Measurements from ENCODE around the gene SPATA13. TPM values are rescaled to one million over a fixed set of nuclear protein-coding genes. Genes with fewer than 3 reads are reported as not detected.
A peak's percentile ranks its signal among the peaks of the same experiment; 100 is the strongest.
"Not testable (repeated sequence)": the region's sequence is repeated elsewhere in the genome, so short reads cannot be mapped to it uniquely, and the experiment has no call there.

SPATA13 gene
- total and polyA plus RNA-seq, 5 experiments from 2014 or later = 80.4 to 121 (median 92.8) TPM

DNA sequence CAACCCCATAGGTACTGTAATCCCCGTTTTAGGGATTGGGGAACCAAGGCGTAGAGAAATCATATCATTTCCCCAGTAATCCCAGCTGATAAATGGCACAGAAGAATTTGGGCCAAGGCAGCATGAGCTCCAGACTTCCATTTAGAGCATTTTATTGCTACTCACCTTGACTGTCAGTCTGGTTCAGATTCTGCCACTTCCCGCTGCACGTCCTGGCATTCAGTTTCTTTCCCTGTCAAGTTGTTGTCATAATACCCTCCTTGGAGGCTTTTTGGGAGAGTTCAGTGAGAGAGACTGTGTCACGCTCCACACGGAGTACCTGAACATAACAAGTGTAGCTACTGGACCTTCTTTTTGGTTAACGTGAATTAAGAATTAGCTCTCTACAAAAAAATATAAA is 141.4 kb downstream of the SPATA13 start:
- DNase-seq (no peak), ATAC-seq (no peak)
- peak overlapping the region in 4 of 10 donors; percentile 47 to 87 (median 77) for H3K27ac Mint-ChIP-seq
- H3K36me3 Mint-ChIP-seq = peaks cover 0 to 96% (median 42%) of the 10 kb centered on the region in 3 donors
- H3K4me1 Mint-ChIP-seq = peaks cover 0 to 12% (median 6%) of the 10 kb centered on the region in 4 donors
- no peaks in the 10 kb centered on the region for H3K27me3 Mint-ChIP-seq
- POLR2A ChIA-PET = interaction anchor here (0.7 kb wide), 1 partner anchor 37 kb away, joined by 4 read pairs; no protein-coding TSS in a partner anchor
- H3K4me3 Mint-ChIP-seq = no peak overlapping the region
- H3K9me3 Mint-ChIP-seq = no peaks in the 10 kb centered on the region

DNA sequence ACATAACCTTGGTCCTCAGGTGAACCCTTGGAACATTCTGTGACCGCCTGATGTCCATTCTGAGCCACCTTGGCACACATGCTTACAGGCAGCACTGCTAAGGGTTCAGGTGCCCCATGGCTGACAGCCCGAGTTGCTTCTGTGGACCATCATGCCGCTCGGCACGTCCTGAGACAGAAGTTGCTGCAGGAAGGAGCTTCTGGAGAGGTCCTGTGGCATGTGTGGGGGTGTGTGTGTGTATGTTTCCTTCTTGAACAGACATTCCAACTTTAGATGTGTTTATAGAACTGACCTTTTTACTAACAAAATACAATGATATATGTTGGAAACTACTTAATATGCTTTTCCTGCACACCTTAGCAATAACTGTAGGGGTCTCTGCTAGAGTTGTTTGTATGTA is 144.1 kb downstream of the SPATA13 start:
- Mint-ChIP-seq H3K27ac (peak overlapping the region in 3 of 10 donors; percentile 11 to 76 (median 51)), H3K36me3 (peaks cover 0 to 71% (median 24%) of the 10 kb centered on the region in 3 donors), H3K4me1 (peaks cover 0 to 12% (median 4%) of the 10 kb centered on the region in 4 donors), H3K4me3 (no peak overlapping the region), H3K9me3 (no peaks in the 10 kb centered on the region), H3K27me3 (no peaks in the 10 kb centered on the region)
- POLR2A ChIA-PET = no interaction called here
- ATAC-seq (no peak), DNase-seq (no peak)

DNA sequence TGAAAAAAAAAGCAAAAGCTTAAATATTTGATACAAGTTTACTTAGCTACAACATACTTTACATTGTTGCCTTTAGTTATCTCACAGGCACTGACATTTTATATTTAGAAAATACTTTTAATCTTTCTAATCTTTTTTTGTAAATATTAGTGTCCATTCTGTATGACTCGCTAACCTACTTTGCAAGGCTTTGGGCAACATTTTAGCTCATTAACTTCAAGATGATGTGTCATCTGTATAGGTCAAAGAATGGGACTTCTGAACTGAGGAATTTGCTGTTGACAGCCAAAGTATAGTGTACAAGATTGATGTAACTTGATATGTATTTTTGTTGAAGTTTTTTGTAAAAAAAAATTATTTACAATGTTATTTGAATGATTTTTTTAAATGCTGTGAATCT is 146.1 kb downstream of the SPATA13 start:
- ATAC-seq (no peak), DNase-seq (no peak)
- POLR2A ChIA-PET = interaction anchor here (0.6 to 1.1 kb wide), 2 partner anchors 10 to 35 kb away, joined by 3 read pairs; no protein-coding TSS in a partner anchor
- Mint-ChIP-seq H3K9me3 (no peaks in the 10 kb centered on the region), H3K27me3 (no peaks in the 10 kb centered on the region), H3K4me3 (no peak overlapping the region), H3K4me1 (peaks cover 0 to 12% (median 4%) of the 10 kb centered on the region in 4 donors), H3K36me3 (peaks cover 0 to 51% (median 16%) of the 10 kb centered on the region in 3 donors), H3K27ac (peak overlapping the region in 1 of 10 donors; percentile 37)

DNA sequence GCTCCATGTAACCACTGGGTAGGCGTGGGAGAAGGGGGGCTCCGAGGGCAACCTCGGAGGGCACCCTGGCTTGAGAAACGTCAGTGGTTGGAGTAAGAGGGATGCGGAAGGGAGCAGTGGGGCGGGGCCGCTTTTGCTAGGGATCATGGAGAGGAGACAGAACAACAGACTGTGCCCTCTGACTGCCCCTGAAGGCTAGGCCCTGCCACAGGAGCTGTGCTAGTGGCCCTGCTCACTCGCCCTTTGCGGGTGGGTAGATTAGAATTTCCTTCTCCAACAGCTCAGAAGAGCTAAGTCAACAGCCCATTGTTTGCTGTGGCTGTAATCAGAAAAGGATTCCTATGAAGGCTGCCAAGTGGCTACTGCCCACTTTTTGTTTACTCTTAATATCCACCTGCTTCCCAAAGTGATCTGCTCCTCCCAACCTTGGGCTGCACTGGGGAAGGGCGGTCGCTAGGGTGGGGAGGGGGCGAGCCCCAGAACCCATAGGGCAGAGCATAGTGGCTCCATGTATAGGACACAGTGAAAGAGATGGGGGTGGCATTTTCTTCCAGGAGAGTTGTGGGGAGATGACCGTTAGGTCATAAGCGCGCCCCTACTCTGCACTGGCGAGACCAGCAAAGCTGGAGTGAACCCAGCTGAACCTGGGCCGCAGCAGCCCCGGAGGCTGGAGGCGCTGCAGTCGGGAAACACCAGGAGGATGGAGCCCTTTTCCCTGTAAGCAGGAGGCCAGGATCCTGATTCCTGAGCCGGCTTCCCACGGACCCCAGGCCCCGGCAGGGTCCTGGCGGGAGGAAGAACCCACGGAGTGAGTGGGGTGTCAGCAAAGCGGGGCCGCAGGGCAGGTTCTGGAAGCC is 146.9 kb downstream of the SPATA13 start:
- DNase-seq (peak in 1 of 10 donors; percentile 2), ATAC-seq (no peak)
- POLR2A ChIA-PET = interaction anchor here (0.5 to 1.1 kb wide), 3 partner anchors 11 to 35 kb away, joined by 3 to 5 read pairs (median 3); no protein-coding TSS in a partner anchor
- H3K4me3 Mint-ChIP-seq = no peak overlapping the region
- H3K4me1 Mint-ChIP-seq = peaks cover 0 to 10% (median 4%) of the 10 kb centered on the region in 4 donors
- H3K27me3 Mint-ChIP-seq = no peaks in the 10 kb centered on the region
- peak overlapping the region in 7 of 10 donors; percentile 5 to 57 (median 37) for H3K27ac Mint-ChIP-seq
- peaks cover 0 to 43% (median 15%) of the 10 kb centered on the region in 3 donors for H3K36me3 Mint-ChIP-seq
- no peaks in the 10 kb centered on the region for H3K9me3 Mint-ChIP-seq

DNA sequence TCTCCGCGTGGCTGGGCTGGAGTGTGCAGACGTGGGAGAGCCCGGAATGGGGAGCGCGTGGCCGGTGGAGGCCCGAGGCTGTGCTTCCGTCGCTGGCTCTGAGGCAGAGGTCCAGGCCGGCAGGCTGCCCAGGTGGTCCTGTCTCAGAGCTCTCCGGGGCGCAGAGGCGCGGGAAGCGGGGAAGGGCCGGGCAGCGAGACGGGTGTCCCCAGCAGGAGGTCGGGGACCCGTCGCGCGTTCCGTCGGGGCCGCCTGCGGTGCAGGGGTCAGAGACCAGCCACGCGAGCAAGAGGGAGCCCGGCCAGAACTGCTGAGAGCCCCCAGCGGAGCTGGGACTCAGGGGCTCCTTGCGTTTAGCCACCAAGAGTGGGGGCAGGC is 147.5 kb downstream of the SPATA13 start:
- Mint-ChIP-seq H3K27ac (peak overlapping the region in 1 of 10 donors; percentile 56), H3K4me3 (no peak overlapping the region), H3K36me3 (peaks cover 0 to 37% (median 11%) of the 10 kb centered on the region in 3 donors), H3K9me3 (no peaks in the 10 kb centered on the region), H3K27me3 (no peaks in the 10 kb centered on the region), H3K4me1 (peaks cover 0 to 7% (median 2%) of the 10 kb centered on the region in 4 donors)
- POLR2A ChIA-PET = interaction anchor here (0.9 kb wide), 1 partner anchor 54 kb away, joined by 3 read pairs; no protein-coding TSS in a partner anchor
- DNase-seq (no peak), ATAC-seq (peak in 1 of 2 donors; percentile 30)

DNA sequence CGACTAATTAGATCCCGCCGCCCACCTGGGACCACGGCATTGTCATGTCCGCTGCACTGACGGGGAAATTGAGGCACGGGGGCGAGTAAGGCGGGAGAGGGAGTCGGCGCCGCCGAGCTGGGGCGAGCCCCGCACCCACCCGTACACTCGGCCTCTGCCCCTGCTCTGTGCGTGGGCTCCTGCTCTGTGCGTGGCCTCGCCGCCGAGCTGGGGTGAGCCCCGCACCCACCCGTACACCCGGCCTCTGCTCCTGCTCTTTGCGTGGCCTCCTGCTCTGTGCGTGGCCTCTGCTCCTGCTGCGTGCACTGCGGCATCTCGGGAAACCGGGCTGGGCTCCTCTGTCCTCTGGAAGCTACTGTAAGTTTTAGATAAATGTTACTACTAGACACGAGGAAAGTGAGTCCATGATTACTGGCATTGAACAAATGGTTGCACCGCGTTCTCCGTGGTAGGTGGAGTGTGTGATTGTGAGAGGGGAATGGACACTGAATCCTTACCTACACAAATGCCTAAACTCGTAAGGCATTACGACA is 148.0 kb downstream of the SPATA13 start:
- Mint-ChIP-seq H3K27me3 (no peaks in the 10 kb centered on the region), H3K4me1 (peaks cover 0 to 7% (median 2%) of the 10 kb centered on the region in 4 donors), H3K4me3 (no peak overlapping the region), H3K36me3 (peaks cover 0 to 32% (median 11%) of the 10 kb centered on the region in 3 donors), H3K9me3 (no peaks in the 10 kb centered on the region), H3K27ac (peak overlapping the region in 2 of 10 donors; percentile 63 to 73)
- POLR2A ChIA-PET = interaction anchor here (0.9 kb wide), 1 partner anchor 54 kb away, joined by 3 read pairs; no protein-coding TSS in a partner anchor
- ATAC-seq (no peak), DNase-seq (no peak)

DNA sequence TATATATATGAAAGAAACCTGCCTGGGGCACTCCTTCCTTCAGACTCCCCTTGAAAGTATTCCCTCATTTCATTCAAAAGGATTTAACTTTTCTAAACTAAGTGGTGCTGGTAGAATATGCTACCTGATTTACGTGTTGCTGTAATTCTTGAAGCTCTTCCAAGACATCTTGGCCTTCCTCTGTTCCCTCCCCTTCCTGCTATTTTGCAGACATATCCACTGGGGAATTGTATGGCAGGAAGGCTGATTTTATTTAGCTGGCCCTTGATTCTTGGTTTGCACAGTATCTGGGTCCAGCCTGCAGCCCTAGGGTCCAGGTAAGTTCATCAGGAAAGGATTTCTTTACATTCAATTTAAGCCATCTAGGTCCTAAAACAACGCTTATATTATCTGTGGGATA is 148.8 kb downstream of the SPATA13 start, which contains the start of gene C1QTNF9:
TSS of gene C1QTNF9 (plus strand) at position 281 of the 400 bp plus-strand sequence. CDS start 6,424 bp downstream, outside the sequence.
- not testable (repeated sequence) for ATAC-seq, H3K27me3 Mint-ChIP-seq, H3K4me3 Mint-ChIP-seq, H3K4me1 Mint-ChIP-seq, DNase-seq, H3K9me3 Mint-ChIP-seq
- Mint-ChIP-seq H3K27ac (peak within 1 kb of the TSS in 3 of 10 donors; percentile 24 to 73 (median 63)), H3K36me3 (peaks cover 0 to 25% (median 9%) of the 10 kb centered on the region in 3 donors)
- POLR2A ChIA-PET = interaction anchor here (0.9 kb wide), 1 partner anchor 55 kb away, joined by 3 read pairs; no protein-coding TSS in a partner anchor

DNA sequence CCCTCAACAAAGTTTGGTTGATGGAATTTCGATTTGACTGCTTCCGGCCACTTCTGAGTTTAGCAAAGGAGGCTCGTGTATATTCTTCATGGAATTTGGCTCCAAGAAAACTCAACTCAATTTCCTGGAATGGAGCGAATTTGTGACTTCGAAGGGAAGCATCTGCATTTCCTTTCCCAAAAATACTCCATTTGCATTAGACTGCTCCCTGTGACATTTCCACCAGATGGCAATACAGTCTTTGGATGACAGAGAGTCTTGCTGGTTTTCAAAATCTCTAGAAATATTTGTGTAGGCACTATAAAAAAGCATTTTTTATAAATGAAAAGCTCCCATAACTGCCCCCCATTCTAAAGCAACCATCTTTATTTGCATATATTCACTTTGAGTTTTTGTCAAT is 152.9 kb downstream of the SPATA13 start:
- POLR2A ChIA-PET = no interaction called here
- H3K27me3 Mint-ChIP-seq = peaks cover 0 to 7% (median 0%) of the 10 kb centered on the region in 5 donors
- H3K9me3 Mint-ChIP-seq = no peaks in the 10 kb centered on the region
- DNase-seq (no peak), ATAC-seq (no peak)
- H3K36me3 Mint-ChIP-seq = no peaks in the 10 kb centered on the region
- H3K4me3 Mint-ChIP-seq = no peak overlapping the region
- H3K27ac Mint-ChIP-seq = no peak overlapping the region
- peaks cover 0 to 3% (median under 1%) of the 10 kb centered on the region in 4 donors for H3K4me1 Mint-ChIP-seq

DNA sequence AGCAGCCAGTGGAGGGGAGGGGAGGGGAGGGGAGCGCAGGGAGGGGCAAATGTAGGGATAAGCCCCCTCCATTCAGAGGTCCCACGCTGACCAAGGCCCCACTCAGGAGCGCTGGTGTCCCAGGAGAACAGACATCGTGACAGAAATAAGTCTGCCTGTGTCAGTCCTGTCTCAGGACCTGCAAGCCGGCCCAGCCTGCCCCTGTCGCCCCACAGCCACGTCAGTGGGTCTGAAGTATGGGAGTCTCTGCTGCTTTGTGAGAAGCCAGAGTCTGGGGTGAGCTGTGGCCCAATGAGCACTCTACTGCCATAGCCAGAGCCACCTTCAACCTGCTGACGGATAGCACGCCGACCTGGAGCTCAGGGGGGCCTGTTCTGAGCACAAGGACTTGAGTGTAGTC is 157.3 kb downstream of the SPATA13 start:
- H3K4me3 Mint-ChIP-seq, H3K4me1 Mint-ChIP-seq, ATAC-seq, H3K36me3 Mint-ChIP-seq, H3K9me3 Mint-ChIP-seq, DNase-seq, POLR2A ChIA-PET, H3K27ac Mint-ChIP-seq: not testable (repeated sequence)
- H3K27me3 Mint-ChIP-seq = peaks cover 2 to 15% (median 11%) of the 10 kb centered on the region in 5 donors

DNA sequence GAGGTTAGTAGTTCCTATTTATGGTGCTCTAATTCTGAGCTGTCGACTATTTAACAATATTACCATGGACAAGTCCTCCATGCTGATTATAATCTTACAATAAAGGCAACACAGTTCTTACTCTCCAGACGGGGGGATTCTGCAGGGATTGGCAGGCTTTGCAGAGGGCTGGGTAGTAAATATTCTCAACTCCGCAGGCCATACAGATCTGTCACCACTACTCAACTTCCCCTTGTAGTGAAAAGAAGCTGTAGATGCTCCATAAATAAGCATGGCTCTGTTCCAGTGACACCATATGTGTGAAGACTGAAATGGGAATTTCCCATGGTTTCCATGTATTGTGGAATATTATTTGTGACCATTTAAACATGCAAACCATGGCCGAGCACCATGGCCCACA is 158.4 kb downstream of the SPATA13 start:
- H3K4me3 Mint-ChIP-seq, DNase-seq, H3K36me3 Mint-ChIP-seq, H3K4me1 Mint-ChIP-seq, H3K9me3 Mint-ChIP-seq, POLR2A ChIA-PET, H3K27ac Mint-ChIP-seq, ATAC-seq: not testable (repeated sequence)
- peaks cover 3 to 25% (median 18%) of the 10 kb centered on the region in 5 donors for H3K27me3 Mint-ChIP-seq

DNA sequence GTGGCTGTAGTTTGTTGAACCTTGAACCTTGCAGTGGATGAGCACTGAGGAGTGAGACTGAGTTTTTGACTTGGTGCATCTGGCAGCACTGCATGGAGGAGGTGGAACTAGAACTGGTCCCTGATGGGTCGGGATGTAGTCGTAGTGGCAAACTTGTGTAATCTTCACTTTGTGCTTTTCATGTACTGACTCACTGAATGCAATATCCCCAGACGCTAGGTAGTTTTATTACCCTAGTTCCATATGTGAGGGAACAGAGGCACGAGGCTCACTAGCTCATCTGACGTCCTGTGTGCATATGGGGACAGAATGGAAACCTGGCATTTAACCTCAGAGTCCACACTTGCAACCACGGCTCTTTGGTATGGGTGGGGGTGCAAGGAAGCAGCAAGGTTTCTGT is 159.1 kb downstream of the SPATA13 start:
- H3K36me3 Mint-ChIP-seq, H3K4me1 Mint-ChIP-seq, DNase-seq, H3K9me3 Mint-ChIP-seq, ATAC-seq, H3K27ac Mint-ChIP-seq, POLR2A ChIA-PET, H3K4me3 Mint-ChIP-seq: not testable (repeated sequence)
- H3K27me3 Mint-ChIP-seq = peaks cover 5 to 26% (median 19%) of the 10 kb centered on the region in 5 donors

DNA sequence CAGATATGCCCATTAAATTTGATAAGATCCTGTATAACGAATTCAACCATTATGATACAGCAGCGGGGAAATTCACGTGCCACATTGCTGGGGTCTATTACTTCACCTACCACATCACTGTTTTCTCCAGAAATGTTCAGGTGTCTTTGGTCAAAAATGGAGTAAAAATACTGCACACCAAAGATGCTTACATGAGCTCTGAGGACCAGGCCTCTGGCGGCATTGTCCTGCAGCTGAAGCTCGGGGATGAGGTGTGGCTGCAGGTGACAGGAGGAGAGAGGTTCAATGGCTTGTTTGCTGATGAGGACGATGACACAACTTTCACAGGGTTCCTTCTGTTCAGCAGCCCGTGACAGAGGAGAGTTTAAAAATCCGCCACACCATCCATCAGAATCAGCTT is 160.9 kb downstream of the SPATA13 start:
- H3K27ac Mint-ChIP-seq, H3K4me1 Mint-ChIP-seq, ATAC-seq, H3K4me3 Mint-ChIP-seq, DNase-seq, H3K9me3 Mint-ChIP-seq, POLR2A ChIA-PET, H3K36me3 Mint-ChIP-seq: not testable (repeated sequence)
- H3K27me3 Mint-ChIP-seq = peaks cover 15 to 36% (median 24%) of the 10 kb centered on the region in 5 donors

DNA sequence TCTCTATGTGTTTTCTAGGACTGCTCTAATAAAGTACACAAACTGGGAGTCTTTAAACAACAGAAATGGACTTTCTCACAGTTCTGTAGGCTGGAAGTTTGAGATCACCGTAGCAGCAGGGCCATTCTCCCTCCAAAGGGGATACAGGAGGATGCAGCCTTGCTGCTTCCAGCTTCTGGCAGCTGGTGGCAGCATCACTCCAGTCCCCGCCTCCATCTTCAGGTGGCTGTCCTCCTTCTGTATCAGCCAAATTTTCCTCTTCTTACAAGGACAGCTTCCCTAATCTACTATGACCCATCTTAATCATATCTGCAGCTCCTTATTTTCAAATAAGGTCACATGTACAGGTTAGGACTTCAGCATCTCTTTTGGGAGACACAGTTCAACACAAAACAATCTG is 161.9 kb downstream of the SPATA13 start:
- POLR2A ChIA-PET, H3K4me3 Mint-ChIP-seq, ATAC-seq, H3K4me1 Mint-ChIP-seq, H3K36me3 Mint-ChIP-seq, DNase-seq, H3K9me3 Mint-ChIP-seq, H3K27ac Mint-ChIP-seq: not testable (repeated sequence)
- peaks cover 18 to 40% (median 28%) of the 10 kb centered on the region in 5 donors for H3K27me3 Mint-ChIP-seq
